AG09319 (cell line): ENCODE results near the gene MDFI.

Source experiments
- DNase-seq: peaks from one replicate; pipeline ENCODE4 v3.0.0-alpha.2; 2010; ENCODE audit warnings: low read depth; ENCODE audit errors: extremely low read depth
- CTCF ChIP-seq: IDR thresholded peaks from 2 replicates; pipeline ENCODE4 v1.5.1; 2011; ENCODE audit warnings: low read depth, mild to moderate bottlenecking, inconsistent platforms, low read length, moderate library complexity

The MDFI gene

GRCh38 chr6:41645007-41645618, 6.8 kb downstream of the MDFI start:
- DNase-seq = no peak
- TF ChIP-seq CTCF = no peak

GRCh38 chr6:41646026-41646795, 7.9 kb downstream of the MDFI start:
- no peak for DNase-seq
- TF ChIP-seq CTCF = no peak

GRCh38 chr6:41647061-41647511, 8.8 kb downstream of the MDFI start:
- no peak for DNase-seq
- TF ChIP-seq CTCF = no peak

- DNase-seq = no peak
- TF ChIP-seq CTCF = no peak
Measured at GRCh38 chr6:41648070-41648585, 9.9 kb downstream of the MDFI start.

GRCh38 chr6:41648921-41649320, 10.7 kb downstream of the MDFI start:
- TF ChIP-seq CTCF = no peak

GRCh38 chr6:41649596-41649995, 11.3 kb downstream of the MDFI start:
- no peak for TF ChIP-seq CTCF
- DNase-seq = no peak

More at GRCh38 chr6:41648921-41649320, 10.7 kb downstream of the MDFI start:
- no peak for DNase-seq

- no peak for DNase-seq
- no peak for TF ChIP-seq CTCF
Measured at GRCh38 chr6:41650120-41650519, 11.9 kb downstream of the MDFI start.
